Measurements from ENCODE around the gene SLCO1B1. TPM values are rescaled to one million over a fixed set of nuclear protein-coding genes. Genes with fewer than 3 reads are reported as not detected.
"Not testable (repeated sequence)": the region's sequence is repeated elsewhere in the genome, so short reads cannot be mapped to it uniquely, and the experiment has no call there.

The SLCO1B1 gene
- total and polyA plus RNA-seq, 2 of the 8 experiments (the other 6 are each of a cell fraction or from before 2014, with no cell fraction given), result 0.13 TPM; not detected in 1

DNA sequence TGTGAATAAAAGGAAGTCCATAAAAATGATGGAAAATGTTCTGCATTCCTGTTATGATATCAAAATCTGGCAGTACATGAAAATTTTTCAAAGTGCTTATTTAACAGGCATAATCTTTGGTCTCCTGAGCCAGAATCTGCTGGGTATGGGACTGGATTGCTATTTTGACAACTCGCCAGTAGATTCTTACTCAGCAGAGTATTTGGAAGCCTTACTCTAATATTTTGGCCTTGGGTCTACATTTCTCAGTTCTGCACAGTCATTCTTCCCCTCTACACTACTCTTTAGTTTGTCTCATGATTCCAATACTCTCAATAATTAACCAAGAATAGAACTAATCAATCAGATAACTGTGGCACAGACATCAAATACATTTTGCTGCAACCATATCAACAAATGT is 1.1 kb upstream of the SLCO1B1 start:
- H3K4me2 ChIP-seq (ENCODE audit: insufficient read depth in 1 of 2, low read depth in 2 of 2, low read length in 2 of 2), result no peak overlapping the region
- no peak for FAIRE-seq
- POLR2A ChIA-PET (ENCODE audit: partially characterized antibody), result no interaction called here

DNA sequence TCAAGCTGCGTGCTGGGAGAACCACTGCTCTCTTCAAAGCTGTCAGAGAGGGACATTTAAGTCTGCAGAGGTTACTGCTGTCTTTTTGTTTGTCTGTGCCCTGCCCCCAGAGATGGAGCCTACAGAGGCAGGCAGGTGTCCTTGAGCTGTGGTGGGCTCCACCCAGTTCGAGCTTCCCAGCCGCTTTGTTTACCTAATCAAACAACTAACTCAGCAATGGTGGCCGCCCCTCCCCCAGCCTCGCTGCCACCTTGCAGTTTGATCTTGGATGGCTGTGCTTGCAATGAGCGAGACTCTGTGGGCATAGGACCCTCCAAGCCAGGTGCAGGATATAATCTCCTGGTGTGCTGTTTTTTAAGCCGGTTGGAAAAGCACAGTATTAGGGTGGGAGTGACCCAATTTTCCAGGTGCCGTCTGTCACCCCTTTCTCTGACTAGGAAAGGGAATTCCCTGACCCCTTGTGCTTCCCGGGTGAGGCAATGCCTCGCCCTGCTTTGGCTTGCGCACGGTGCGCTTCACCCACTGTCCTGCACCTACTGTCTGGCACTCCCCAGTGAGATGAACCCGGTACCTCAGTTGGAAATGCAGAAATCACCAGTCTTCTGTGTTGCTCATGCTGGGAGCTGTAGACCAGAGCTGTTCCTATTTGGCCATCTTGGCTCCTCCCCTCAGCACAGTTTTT is 6.5 kb downstream of the SLCO1B1 start:
- H3K23ac ChIP-seq (ENCODE audit: insufficient read length); H4K20me1 ChIP-seq (replicated peaks in 1 of 2; ENCODE audit: control insufficient read depth in 1 of 2, insufficient read depth in 2 of 2, low read length in 2 of 2); FAIRE-seq; H3K18ac ChIP-seq (ENCODE audit: extremely low read depth, low read length); H3K23me2 ChIP-seq (ENCODE audit: low read depth, low read length); DNase-seq (ENCODE audit: low read depth in 1 of 2, low spot score in 2 of 2); H3K56ac ChIP-seq (replicated peaks; ENCODE audit: insufficient read length, low read depth, low read length); H3K79me2 ChIP-seq (ENCODE audit: control insufficient read depth in 1 of 2, insufficient read depth in 2 of 2, low read length in 2 of 2); H2AFZ ChIP-seq (ENCODE audit: low read length); H3K4me2 ChIP-seq (ENCODE audit: insufficient read depth in 1 of 2, low read depth in 2 of 2, low read length in 2 of 2); H3K27me3 ChIP-seq (replicated peaks in 1 of 4; ENCODE audit: control insufficient read depth in 3 of 4, extremely low read depth in 1 of 4, insufficient read depth in 3 of 4, low read length in 3 of 4); H2BK12ac ChIP-seq (ENCODE audit: low read depth, low read length); H3K79me1 ChIP-seq (ENCODE audit: low read depth, low read length); H3K9ac ChIP-seq (replicated peaks in 1 of 4; ENCODE audit: extremely low read depth in 1 of 4, low read depth in 3 of 4, low read length in 3 of 4); POLR2A ChIA-PET (ENCODE audit: partially characterized antibody); H3K4me3 ChIP-seq (ENCODE audit: extremely low read depth in 1 of 4, insufficient read depth in 2 of 4, low read depth in 3 of 4, low read length in 4 of 4); H4K8ac ChIP-seq (ENCODE audit: extremely low read depth, insufficient read depth, low read length); H2BK120ac ChIP-seq (replicated peaks; ENCODE audit: low read depth, low read length); H4K91ac ChIP-seq (replicated peaks; ENCODE audit: insufficient read length, low read length); CTCF ChIA-PET (ENCODE audit: partially characterized antibody); H3K14ac ChIP-seq (ENCODE audit: insufficient read length); H2AK5ac ChIP-seq (ENCODE audit: low read depth, low read length); H3K36me3 ChIP-seq (ENCODE audit: control insufficient read depth in 2 of 4, insufficient read depth in 4 of 4, low read length in 3 of 4); H4K5ac ChIP-seq (ENCODE audit: insufficient read length, low read depth, low read length); H3K27ac ChIP-seq (ENCODE audit: low read depth, low read length); H2BK5ac ChIP-seq (ENCODE audit: low read depth, low read length); H2BK20ac ChIP-seq (ENCODE audit: low read length); H2BK15ac ChIP-seq (ENCODE audit: low read length); H3K4ac ChIP-seq (replicated peaks; ENCODE audit: insufficient read length, low read depth, low read length); H3K9me3 ChIP-seq (ENCODE audit: insufficient read depth in 2 of 2, low read depth in 1 of 2, low read length in 1 of 2); H3K4me1 ChIP-seq (replicated peaks in 1 of 4; ENCODE audit: control insufficient read depth in 3 of 4, insufficient read depth in 4 of 4, low read length in 3 of 4): not testable (repeated sequence)
- 94% methylated on average over 14 of the region's 14 CpGs; no CpG with 5 or more reads in 1 of the 2 experiments for WGBS, 2 experiments (ENCODE audit: extremely low coverage in 1 of 2, insufficient coverage in 1 of 2, insufficient read length in 1 of 2, insufficient replicate concordance in 2 of 2, low coverage in 1 of 2, low lambda C conversion rate in 2 of 2, missing lambda C conversion rate in 1 of 2)

More for the DNA sequence above, 1.1 kb upstream of the SLCO1B1 start:
- no peak overlapping the region for H2BK20ac ChIP-seq (ENCODE audit: low read length)
- H3K79me2 ChIP-seq (ENCODE audit: control insufficient read depth in 1 of 2, insufficient read depth in 2 of 2, low read length in 2 of 2), result no peaks in the 10 kb centered on the region
- H3K4ac ChIP-seq (replicated peaks; ENCODE audit: insufficient read length, low read depth, low read length), result no peak overlapping the region
- no peak overlapping the region for H3K23ac ChIP-seq (ENCODE audit: insufficient read length)
- no peak overlapping the region for H2AK5ac ChIP-seq (ENCODE audit: low read depth, low read length)
- H3K4me3 ChIP-seq (ENCODE audit: extremely low read depth in 1 of 4, insufficient read depth in 2 of 4, low read depth in 3 of 4, low read length in 4 of 4), result no peak overlapping the region
- no peak overlapping the region for H4K91ac ChIP-seq (replicated peaks; ENCODE audit: insufficient read length, low read length)
- H3K27ac ChIP-seq (ENCODE audit: low read depth, low read length), result no peak overlapping the region
- no peaks in the 10 kb centered on the region for H3K36me3 ChIP-seq (ENCODE audit: control insufficient read depth in 2 of 4, insufficient read depth in 4 of 4, low read length in 3 of 4)
- H2AFZ ChIP-seq (ENCODE audit: low read length), result no peak overlapping the region
- no peak overlapping the region for H3K18ac ChIP-seq (ENCODE audit: extremely low read depth, low read length)
- H3K27me3 ChIP-seq (replicated peaks in 1 of 4; ENCODE audit: control insufficient read depth in 3 of 4, extremely low read depth in 1 of 4, insufficient read depth in 3 of 4, low read length in 3 of 4), result no peaks in the 10 kb centered on the region
- H3K23me2 ChIP-seq (ENCODE audit: low read depth, low read length), result no peaks in the 10 kb centered on the region
- no peaks in the 10 kb centered on the region for H3K79me1 ChIP-seq (ENCODE audit: low read depth, low read length)
- no peaks in the 10 kb centered on the region for H3K9me3 ChIP-seq (ENCODE audit: insufficient read depth in 2 of 2, low read depth in 1 of 2, low read length in 1 of 2)
- no peak overlapping the region for H2BK15ac ChIP-seq (ENCODE audit: low read length)
- no peaks in the 10 kb centered on the region for H4K20me1 ChIP-seq (replicated peaks in 1 of 2; ENCODE audit: control insufficient read depth in 1 of 2, insufficient read depth in 2 of 2, low read length in 2 of 2)
- H4K8ac ChIP-seq (ENCODE audit: extremely low read depth, insufficient read depth, low read length), result no peak overlapping the region
- no peak for DNase-seq (ENCODE audit: low read depth in 1 of 2, low spot score in 2 of 2)
- H2BK120ac ChIP-seq (replicated peaks; ENCODE audit: low read depth, low read length), result no peak overlapping the region
- TF ChIP-seq SAP30 (IDR thresholded peaks at IDR 0.05; ENCODE audit: insufficient read depth, insufficient replicate concordance, low read length), result no peak
- H2BK12ac ChIP-seq (ENCODE audit: low read depth, low read length), result no peak overlapping the region
- H3K14ac ChIP-seq (ENCODE audit: insufficient read length), result no peak overlapping the region
- no peaks in the 10 kb centered on the region for H3K4me1 ChIP-seq (replicated peaks in 1 of 4; ENCODE audit: control insufficient read depth in 3 of 4, insufficient read depth in 4 of 4, low read length in 3 of 4)
- CTCF ChIA-PET (ENCODE audit: partially characterized antibody), result no interaction called here
- H3K9ac ChIP-seq (replicated peaks in 1 of 4; ENCODE audit: extremely low read depth in 1 of 4, low read depth in 3 of 4, low read length in 3 of 4), result no peak overlapping the region
- no peak overlapping the region for H2BK5ac ChIP-seq (ENCODE audit: low read depth, low read length)
- no peak overlapping the region for H4K5ac ChIP-seq (ENCODE audit: insufficient read length, low read depth, low read length)
- no peak overlapping the region for H3K56ac ChIP-seq (replicated peaks; ENCODE audit: insufficient read length, low read depth, low read length)
- WGBS, 2 experiments (ENCODE audit: extremely low coverage in 1 of 2, insufficient coverage in 1 of 2, insufficient read length in 1 of 2, insufficient replicate concordance in 2 of 2, low coverage in 1 of 2, low lambda C conversion rate in 2 of 2, missing lambda C conversion rate in 1 of 2), result 96% methylated on average over 1 of the region's 1 CpG; no CpG with 5 or more reads in 1 of the 2 experiments

Measured in H1 (cell line).